NOMO-1 (cell line): Measurements from ENCODE around the gene TRPV5.

Source experiments
- DNase-seq, 2 experiments: peaks; one replicate each; lab custom pipeline; 2025; ENCODE audit not compliant: unreplicated experiment in 2 of 2; lab: John Stamatoyannopoulos, UW

The TRPV5 gene

DNA sequence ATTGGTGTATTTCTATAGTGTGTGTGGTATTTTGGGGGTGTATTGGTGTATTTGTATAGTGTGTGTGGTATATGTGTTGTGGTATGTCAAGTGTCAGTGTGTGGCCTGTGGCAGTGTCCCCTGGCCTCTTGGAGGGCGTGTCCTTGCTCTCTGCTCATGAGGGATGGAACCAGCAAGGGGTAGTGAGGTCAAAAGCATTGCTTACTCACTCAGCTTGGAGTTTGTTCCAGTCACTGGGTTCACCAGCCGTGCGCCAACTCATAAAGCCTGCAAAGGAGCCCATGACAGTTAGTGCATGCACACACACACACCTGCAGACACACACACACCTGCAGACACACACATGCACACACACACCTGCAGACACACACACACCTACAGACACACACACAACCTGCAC, 43.7 kb downstream of the TRPV5 start:
- DNase-seq = no peak

DNA sequence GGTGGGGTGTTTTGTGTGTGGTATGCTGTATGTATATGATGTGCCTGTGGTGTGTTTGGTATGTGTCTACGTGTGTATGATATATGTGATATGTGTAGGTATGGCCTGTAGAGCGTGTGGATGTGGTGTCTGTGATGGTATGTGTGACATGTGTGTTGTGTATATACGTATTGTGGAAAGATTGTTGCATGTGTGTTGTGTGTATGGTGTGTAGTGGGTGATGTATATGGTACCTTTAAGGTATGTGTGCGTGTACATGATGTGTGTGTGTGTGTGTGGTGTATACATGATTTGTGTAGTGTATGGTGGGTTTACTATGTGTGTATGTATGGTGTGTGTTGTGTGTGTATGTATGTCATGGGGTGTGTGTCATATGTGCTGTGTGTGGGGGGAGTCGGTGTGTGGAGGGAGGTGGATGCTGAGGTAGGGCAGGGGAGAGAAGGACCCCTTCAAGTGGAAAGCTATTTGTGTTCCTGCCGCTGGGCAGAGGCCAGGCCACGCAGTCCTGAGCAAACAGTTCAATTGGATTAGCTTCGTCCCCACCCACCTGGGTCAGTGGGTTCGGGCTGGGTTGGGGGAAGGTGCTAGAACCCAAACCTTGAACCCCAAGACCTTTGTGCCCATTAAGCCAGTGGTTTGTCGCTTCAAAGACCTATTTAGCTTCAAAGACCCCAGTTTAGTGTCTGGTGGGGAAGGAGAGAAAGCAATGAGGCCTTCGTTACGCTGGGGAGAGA, 46.1 kb downstream of the TRPV5 start:
- DNase-seq = no peak

DNA sequence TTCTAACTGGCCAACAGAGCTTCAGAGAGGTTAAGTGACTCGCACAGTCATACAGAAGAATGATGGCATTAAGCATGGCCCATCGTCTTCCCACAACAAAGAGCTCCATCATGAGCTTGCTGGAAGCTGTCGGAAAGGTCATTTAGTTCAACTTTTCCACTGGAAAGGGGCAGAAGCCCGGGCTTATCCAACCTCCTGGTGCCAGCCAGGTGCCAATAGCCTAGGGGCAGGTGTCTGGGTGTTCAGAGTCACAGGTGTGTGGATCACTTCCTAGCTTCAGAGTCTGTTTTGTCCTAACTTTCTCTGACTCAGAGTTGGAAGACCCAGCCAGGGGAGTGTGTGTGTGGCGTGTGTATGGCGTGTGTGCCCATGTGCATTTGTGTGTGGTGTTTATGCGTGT, 46.7 kb downstream of the TRPV5 start:
- DNase-seq = no peak

DNA sequence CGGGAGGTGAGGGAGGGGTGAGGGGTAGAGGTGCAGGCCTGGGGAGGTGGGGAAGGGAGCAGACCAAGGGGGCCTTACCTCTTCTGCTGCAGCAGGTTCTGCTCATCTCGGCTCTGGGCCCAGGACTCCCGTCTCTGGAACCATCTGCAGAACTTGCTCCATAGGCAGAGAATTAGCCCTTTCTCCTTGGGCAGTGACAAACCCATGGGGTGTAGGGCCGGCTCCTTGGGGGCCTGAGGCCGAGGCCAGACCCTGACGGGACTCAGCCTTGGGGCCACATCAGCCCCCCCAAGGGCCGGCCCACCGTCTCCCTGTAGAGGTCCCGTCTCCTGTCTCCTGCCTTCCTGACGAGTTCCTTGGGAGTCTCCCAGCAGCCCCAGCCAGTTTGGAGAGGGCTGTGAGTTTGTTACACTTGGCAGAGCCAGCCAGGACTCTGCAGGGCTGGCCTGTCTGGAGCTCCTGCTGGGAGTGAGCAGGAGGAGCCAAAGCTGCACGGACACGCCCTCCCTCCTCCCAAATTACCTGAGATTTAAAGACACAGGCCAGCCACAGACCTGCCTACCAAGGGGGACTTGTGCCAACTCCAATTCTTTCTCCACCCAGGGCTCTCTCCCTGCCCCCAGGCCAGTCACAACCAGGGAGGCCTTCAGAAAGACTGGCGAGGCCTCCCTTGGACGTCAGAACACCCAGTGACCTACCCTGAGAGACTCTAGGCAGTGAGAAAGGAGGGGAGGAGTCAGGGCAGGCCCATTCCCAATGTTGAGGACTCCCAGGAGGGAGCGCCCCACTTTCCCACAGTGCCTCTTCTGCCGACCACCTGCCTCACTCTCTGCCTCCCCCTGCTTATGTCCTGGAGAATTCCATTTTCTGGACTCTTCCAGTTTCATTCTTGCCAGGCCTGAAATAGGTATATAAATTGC, 48.0 kb downstream of the TRPV5 start, which contains the start of gene TRPV6:
TSS of gene TRPV6 (minus strand) at position 435 of the 920 bp plus-strand sequence.
- no peak for DNase-seq

DNA sequence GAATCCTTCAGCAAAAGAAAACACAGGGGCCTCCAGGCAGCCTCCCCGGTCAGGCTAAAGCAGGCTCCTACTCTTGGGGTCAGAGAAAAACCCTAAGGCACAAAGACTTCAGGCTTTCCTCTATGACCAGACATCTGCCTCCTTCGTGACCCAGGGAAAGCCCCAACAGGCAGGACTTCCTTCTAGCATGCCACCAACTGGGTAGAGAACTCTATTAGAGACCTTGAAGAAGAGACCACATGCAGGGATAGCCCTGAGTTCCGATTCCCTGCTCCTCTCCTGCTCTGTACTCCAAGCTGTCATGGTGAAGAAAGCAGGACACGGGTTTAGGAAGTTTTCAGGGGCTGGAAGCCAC, 49.3 kb downstream of the TRPV5 start:
- no peak for DNase-seq

DNA sequence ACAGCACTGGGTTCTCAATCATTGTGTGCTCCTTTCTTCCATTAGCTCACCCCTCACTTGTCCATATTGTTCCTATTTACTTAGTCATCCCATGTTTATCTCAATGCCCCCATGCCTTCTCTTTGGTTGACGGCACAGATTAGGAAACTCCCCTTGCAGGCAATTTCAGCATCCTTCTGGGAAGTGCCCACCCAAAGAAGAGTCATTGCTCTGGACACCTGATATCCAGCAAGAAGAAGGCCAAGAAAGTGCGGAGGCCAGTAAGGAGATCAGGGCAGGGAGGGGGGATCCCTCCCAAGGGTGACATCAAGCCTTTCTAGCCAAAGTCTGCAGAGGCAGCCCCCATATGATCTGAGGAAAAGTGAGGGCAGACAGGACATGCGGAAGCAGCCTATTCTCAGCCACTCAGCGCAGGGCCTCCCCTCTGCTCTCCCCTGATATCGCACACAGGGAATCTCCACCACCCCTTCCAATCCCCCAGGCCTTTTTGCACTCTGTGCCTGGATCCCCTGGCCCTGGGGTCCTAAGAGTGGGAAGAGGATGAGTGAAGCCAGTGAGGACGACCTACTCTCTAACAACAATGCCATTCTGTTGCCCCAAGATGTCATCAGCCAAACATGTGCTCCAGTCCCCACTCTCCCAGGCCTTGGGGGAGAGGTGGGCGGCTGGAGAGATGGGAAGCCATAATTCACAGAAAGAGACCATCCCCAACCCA, 49.8 kb downstream of the TRPV5 start:
- no peak for DNase-seq

DNA sequence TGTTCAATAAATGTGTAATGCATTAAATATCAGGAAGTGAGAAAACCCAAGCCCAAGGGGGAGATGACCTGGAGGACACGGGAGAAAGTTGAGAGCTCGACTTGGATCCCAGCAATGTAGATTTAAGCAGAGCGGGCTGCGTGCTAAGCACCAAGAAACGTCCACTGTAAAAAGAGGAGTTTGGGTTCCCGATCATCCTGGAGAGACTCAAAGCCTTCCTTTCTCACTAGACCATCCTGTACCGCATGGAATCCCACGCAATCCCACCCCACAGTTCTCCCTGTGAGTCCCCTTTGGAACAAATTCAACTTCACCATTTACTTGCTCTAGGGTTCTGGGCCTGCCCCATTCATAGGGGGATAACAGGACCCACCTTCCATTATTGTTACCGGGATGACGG, 50.4 kb downstream of the TRPV5 start:
- no peak for DNase-seq

DNA sequence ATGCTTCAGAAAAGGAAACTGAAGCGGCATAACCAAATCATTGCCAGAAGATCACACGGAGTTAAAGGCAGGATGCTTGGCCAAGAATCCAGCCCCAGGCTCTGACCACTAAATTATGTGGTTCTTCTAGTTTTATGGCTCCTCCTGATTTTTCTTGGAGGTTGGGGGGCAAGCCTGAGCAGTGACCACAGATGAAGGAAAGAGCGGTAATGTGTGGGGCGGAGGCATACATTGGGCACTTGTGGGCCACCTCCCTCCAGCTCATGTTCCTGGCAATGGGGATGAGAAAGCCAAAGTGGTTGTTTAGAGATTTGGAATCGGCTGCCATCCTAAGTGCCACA, 51.2 kb downstream of the TRPV5 start:
- no peak for DNase-seq

DNA sequence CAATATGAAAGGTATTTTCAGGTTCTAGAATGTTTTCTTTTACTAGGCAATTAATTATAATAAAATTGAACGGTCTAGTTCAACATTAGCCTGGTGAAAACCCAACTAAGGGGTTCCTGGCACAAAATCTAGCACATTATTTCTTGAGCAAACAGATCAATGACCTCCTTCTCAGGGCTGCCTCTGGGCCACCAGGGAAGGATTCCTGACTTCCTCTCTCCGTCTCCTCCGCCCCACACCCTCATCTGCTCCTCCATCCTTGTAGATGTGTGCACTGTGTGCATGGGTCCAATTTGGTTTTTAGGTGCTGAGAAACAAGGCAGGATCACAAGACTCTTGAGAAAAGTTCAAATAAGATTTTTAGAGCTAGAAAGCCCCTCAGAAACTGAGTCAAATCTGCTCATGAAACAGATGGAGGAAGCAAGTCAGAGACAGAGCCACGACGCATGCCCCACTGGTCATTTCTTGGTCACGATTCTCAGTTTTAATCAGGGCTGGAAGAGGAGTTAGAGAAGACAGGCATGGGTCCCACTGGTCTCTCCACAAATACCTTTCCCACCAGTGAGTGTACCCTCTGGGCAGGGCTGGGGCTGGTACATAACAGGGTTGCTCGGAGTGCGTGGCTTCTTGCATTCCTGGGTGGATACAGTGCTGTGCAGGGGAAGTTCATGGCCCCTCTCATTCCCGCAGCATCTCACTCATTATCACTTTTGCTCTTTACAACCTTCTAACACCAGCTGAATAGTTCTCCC, 51.8 kb downstream of the TRPV5 start:
- no peak for DNase-seq

DNA sequence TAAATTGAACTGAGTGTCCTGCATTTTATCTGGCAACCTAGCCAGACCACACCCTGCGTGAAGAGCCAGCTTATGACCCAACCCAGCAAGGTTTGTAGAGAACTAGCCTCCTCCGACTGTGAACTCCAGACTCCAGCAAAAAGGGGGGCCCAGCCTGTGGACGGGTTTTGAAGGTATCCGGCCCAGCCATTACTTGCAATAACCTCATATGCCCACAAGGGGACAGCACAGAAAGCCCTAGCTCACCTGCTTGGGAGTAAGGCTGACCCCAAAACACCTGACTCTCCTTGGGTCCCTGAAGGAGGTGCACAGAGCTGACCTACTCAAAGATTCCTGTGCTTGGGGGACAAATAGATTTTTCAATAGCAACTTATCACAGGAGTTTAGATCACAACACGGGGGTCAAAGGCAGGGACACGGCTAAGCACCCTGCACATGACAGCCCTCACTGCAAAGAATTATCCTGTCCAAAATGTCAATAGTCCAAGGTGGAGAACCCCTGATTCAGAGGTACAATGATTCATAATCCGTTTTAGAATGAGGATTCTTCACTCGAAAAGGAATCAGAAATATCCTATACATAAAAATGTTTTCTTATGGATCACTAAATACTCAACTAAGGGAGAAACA, 52.6 kb downstream of the TRPV5 start:
- no peak for DNase-seq

DNA sequence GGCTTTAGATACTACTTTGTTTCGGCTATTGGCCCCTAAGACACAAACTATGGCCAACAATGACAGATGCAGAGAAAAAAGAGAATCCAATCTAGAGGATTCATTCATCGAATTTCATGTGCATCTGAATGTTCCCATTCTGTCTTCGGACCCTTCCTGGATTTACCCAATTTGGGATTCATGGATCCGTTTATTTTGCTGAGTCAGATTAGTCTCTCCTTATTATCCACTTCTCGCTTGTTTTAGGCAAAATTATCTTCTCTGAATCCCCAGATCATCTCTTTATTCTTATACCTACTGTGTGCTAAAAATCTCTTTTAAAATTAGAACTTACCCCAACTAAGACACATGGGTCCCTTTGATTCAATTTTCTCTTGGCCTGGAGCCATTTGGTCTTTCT, 54.5 kb downstream of the TRPV5 start:
- DNase-seq = no peak

DNA sequence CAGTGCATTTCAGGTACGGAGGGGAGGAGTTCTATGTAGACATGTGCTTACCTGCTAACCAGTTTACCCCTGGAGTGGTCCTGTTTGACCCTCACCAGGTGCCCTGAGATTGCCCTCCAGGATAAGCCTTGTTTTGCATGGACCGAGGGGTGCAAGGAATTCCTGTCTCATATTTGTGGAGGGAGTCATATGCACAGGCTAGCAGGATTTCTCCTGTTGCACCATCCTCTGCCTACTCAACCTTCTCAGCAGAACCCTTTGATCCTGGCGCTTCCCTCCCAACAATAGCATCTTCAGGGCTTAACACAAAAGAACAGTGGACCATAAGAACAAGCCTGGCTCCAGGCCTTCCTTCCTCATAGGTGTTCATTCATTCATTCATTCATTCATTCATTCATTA, 55.2 kb downstream of the TRPV5 start:
- DNase-seq = no peak

DNA sequence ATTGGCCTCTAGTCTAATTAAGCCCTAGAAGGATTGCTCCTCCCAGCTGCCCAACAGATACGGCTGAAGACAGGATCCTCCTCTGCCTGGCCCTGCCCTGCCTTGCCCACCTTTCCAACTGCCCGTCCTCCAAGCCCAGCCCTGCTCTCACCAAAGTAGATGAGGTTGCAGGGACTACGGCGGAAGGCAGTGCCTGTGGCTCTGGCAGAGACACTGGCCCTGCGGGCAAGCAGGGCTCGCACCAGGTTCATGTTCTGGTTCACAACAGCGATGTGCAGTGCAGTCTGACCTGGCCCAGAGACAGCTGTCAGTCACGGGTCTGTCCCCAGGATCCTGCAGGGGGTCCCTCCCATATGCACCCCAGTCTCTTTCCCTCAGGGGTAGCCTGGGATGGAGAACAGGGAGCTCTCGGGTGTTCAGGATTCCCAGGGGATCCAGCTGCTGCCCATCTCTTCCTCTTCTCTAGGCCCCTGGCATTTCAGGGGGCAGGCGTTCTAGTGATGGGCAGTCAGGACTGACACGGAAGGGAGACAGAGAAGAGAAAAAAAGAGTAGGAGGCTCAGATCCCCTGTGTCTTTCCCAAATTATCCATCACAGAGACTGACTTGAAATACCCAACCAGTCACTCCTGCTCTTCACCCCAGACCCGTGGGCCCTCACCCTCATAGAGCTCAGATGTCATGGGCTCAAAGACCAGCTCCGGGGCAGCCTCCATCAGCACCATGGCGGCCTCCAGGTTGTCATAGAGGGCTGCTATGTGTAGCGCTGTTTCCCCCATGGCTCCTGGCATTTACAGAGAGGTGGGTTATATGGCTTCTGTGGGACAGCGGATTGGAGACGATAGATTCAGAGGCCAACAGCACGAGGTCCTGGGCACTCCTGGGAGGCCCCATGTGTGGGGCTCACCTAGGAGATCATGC, 56.3 kb downstream of the TRPV5 start:
- DNase-seq = no peak

DNA sequence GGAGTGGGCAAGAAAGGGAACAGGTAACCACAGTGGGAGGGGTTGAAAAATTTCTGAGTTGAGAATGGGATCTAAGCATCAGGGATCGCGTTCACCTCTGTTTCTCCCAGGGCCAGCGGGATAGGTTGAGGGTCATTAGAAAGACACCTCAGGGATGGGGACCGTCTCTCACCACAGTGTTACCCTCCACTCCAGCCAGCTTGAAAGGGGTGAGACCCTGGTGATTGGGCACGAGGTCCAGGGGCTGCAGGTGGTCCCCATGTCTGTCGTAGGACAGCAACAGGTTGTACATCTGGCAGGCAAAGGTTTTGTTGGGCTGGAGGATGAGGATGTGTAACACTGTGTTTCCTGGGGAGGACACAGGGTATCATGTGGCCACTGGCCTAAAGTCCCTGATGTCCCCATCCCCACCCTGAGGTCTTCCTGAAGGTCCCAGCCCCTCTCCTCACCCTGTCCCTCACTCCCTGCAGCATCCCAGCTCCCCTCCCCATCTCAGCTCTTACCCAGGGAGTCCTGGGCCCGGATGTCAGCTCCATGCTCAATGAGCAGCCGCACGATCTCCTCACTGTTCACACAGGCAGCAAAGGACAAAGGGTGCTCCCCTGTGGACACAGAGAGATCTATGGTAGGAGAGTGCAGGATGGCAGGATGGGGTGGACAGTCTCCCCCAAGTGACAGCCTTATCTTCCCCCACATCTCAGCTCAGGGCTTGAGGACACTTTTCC, 57.1 kb downstream of the TRPV5 start:
- DNase-seq = no peak

DNA sequence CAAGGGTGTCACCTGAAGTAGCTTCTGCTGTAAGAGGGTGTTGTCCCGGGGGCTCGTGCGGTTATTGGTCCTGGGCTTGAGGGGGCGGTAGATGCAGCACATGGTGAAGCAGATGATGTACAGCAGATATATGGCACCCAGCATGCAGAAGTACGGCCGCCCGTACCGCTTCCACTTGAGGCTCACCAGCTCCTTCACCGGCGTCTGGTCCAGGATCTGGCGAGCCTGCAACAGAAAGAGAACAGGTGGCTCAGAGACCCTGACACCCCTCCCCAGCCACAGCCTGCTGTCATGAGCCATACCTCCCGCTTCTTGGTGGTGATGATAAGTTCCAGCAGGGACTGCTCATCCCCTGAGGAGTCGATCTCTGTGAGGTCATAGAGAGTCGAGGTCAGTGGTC, 58.1 kb downstream of the TRPV5 start:
- no peak for DNase-seq

DNA sequence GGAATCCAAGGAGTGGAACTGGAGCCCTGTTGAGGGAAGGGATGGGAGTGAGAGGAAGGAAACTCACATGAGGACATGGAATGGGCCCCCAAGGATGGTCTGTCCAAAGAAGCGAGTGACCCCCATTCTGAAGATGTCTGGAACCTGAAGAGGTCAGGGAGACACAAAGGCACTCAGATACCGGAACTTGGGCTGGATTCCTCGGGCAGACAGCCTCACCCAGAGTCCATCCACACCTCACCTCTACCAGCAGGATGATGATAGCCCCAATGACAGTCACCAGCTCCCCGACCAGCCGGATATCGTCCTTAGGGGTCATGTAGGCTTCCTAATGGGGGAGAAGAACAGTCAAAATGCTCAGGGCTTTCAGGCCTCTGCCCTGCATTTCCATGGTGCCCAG, 58.7 kb downstream of the TRPV5 start:
- no peak for DNase-seq

DNA sequence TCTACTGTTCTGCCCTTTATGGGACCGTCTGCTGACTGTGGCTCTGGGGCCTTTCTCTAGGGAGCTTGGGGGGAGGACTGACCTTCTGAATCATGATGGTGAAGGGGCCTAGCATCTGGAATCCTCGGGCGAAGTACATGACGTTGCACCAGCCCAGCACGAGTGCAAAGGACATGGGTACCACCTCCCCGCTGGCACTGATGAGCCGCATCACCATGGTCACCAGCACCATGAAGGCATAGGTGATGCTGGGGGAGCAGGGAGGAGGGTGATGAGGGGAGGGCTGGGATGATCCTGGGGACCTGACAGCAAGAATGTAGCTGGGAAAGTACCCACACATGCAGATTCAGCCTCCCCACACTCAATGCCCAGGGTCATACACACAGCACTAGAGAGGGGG, 59.1 kb downstream of the TRPV5 start:
- DNase-seq = no peak

DNA sequence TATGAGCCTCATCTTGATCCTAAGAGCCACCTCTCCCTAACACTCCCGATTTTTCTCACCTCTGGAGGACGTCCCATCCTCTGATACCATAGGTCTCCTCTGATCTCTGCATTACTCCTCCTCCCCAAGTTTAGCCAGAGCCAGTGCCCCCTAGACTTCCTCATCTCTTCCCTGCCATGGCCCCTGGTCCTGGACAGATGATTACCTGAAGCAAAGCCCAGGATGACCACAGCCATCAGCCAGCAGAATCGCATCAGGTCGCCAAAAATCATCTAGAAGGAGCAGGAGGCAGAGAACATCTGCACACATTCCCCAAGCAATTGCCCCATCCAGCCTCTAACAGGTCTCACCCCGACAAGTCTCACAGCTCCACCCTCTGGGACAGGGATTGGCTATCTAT, 59.7 kb downstream of the TRPV5 start:
- no peak for DNase-seq

DNA sequence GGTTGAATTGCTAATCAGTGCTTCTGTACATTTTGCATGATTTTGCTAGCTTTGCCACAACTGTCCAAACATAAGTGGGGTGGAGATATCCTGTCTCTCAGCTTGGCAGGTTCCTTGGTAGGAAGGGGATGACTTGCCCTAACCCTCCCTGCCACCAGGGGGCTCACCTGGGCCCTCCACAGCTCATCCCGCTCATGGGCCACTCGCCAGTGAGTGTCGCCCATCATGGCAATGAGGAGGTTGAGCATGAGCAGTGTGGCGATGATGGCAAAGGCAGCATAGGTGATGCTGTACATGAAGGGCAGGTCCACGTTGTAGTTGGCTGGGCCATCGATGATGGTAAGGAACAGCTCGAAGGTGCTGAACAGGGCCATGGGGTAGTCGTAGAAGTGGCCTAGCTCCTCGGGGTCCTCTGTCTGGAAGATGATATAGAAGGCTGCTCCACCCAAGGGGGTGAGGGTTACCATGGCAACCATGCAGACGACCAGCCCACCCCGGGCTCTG, 60.2 kb downstream of the TRPV5 start:
- no peak for DNase-seq
